K562 (cell line): ENCODE measurements around the gene STAB2. TPM values are rescaled to one million over a fixed set of nuclear protein-coding genes. Genes with fewer than 3 reads are reported as not detected.

Experiments
- ATAC-seq: fragments of 200-7000 bp; cut with Tn5 transposase; 3 replicates; pipeline ENCODE4 v1.9.1; 2020; ENCODE audit warnings: moderate library complexity
- BruUV-seq: library from RNA; stranded (reverse); fragments of 400-500 nt; replicated peaks from 2 replicates; lab custom pipeline; 2021; lab: Mats Ljungman, UMichigan
- CTCF ChIA-PET: fragments of 300-600 bp; formaldehyde crosslinking; extraction: SDS; loops from one replicate; lab custom pipeline; 2021; ENCODE audit warnings: low intra/inter-chr PET ratio; lab: Yijun Ruan, JAX
- POLR2A ChIA-PET: fragments of 300-600, 350-650 bp; sonication (Branson Sonifier 250); formaldehyde crosslinking; extraction: SDS; loops from one replicate; lab custom pipeline; 2021; ENCODE audit warnings: antibody characterized with exemption, inconsistent platforms; lab: Yijun Ruan, JAX
- DNase-seq, 4 experiments: peaks; one replicate each; pipeline versions ENCODE4 v3.0.0 to v3.0.0-alpha.2; 2011 to 2018; ENCODE audit warnings: low spot score in 3 of 4, mixed read lengths in 3 of 4; ENCODE audit errors: extremely low read depth in 1 of 4
- FAIRE-seq: peaks from 2 replicates; lab custom pipeline; 2011; peaks lifted over from hg19 to GRCh38; lab: Jason Lieb, UNC
- H2AFZ ChIP-seq: 2 replicates; pipeline ENCODE4 v1.6.0; 2011; ENCODE audit warnings: low read depth, low read length, control low read depth, inconsistent platforms
- H3K27ac ChIP-seq: fragments of 200-600 bp; 3 replicates; pipeline ENCODE4 v1.8.0; 2011; ENCODE audit warnings: low read depth, mild to moderate bottlenecking, control low read depth, inconsistent platforms, low read length, moderate library complexity, mixed read lengths; ENCODE audit errors: extremely low read depth
- H3K27me3 ChIP-seq, 2 experiments: fragments of 300-600 bp in 1 of 2; 2 replicates in 1 of 2; 3 replicates in 1 of 2; pipeline versions ENCODE4 v1.6.0 to v1.8.0; 2011; ENCODE audit warnings: inconsistent platforms in 2 of 2, low read length in 2 of 2, mild to moderate bottlenecking in 1 of 2, mixed read lengths in 1 of 2, moderate library complexity in 1 of 2; ENCODE audit not compliant: control insufficient read depth in 2 of 2, insufficient read depth in 2 of 2
- H3K36me3 ChIP-seq: fragments of 300-600 bp; 3 replicates; pipeline ENCODE4 v1.8.0; 2011; ENCODE audit warnings: mild to moderate bottlenecking, low read length, inconsistent platforms; ENCODE audit not compliant: control insufficient read depth, insufficient read depth
- H3K4me1 ChIP-seq, 2 experiments: fragments of 200-600 bp in 1 of 2; replicated peaks in 1 of 2; 2 replicates in 1 of 2; 3 replicates in 1 of 2; pipeline versions ENCODE4 v1.5.1 to v1.8.0; 2011; ENCODE audit warnings: inconsistent platforms in 2 of 2, low read length in 2 of 2, mild to moderate bottlenecking in 1 of 2, mixed read lengths in 1 of 2, moderate library complexity in 1 of 2; ENCODE audit not compliant: control insufficient read depth in 2 of 2, insufficient read depth in 2 of 2
- H3K4me2 ChIP-seq: 2 replicates; pipeline ENCODE4 v1.6.1; 2011; ENCODE audit warnings: low read length, control low read depth, inconsistent platforms, mixed read lengths; ENCODE audit not compliant: insufficient read depth
- H3K4me3 ChIP-seq: fragments of 200-600 bp; sonication (generic), shearing (Covaris generic); 2 replicates; pipeline ENCODE4 v1.5.1; 2016; ENCODE audit warnings: control low read depth, inconsistent platforms
- H3K79me2 ChIP-seq: fragments of 200-600 bp; 3 replicates; pipeline ENCODE4 v1.8.0; 2011; ENCODE audit warnings: low read length, inconsistent platforms; ENCODE audit not compliant: control insufficient read depth, insufficient read depth
- H3K9ac ChIP-seq, 2 experiments: 2 replicates each; pipeline versions ENCODE4 v1.6.0 to v1.6.1; 2011; ENCODE audit warnings: low read depth in 2 of 2, low read length in 2 of 2, control low read depth in 1 of 2, inconsistent platforms in 1 of 2, mild to moderate bottlenecking in 1 of 2, mixed read lengths in 1 of 2; ENCODE audit not compliant: insufficient read depth in 1 of 2
- H3K9me1 ChIP-seq: one replicate; pipeline ENCODE4 v1.6.0; 2011; ENCODE audit warnings: inconsistent platforms, mild to moderate bottlenecking, low read length, moderate library complexity; ENCODE audit not compliant: control insufficient read depth, insufficient read depth
- H3K9me3 ChIP-seq: replicated peaks from 2 replicates; pipeline ENCODE4 v1.5.1; 2011; ENCODE audit warnings: low read depth, low read length, inconsistent platforms; ENCODE audit not compliant: control insufficient read depth, insufficient read depth
- H4K20me1 ChIP-seq: replicated peaks from 2 replicates; pipeline ENCODE4 v1.6.1; 2011; ENCODE audit warnings: low read length, inconsistent platforms, mixed read lengths; ENCODE audit not compliant: control insufficient read depth, insufficient read depth
- COPS2 ChIP-seq: fragments of 450-650 bp; conservative IDR thresholded peaks from 2 replicates; pipeline ENCODE4 v1.6.1; 2016; ENCODE audit warnings: mild to moderate bottlenecking, moderate library complexity
- DIDO1 ChIP-seq: fragments of 450-650 bp; IDR thresholded peaks from 2 replicates; pipeline ENCODE4 v1.6.1; 2016; ENCODE audit warnings: low read depth, missing biosample characterization, missing genetic modification characterization
- PHB2 ChIP-seq: fragments of 450-650 bp; IDR thresholded peaks from 2 replicates; pipeline ENCODE4 v1.6.1; 2017; ENCODE audit warnings: low read depth
- ZBTB40 ChIP-seq, 2 experiments: fragments of 450-650 bp in 1 of 2; sonication (generic) in 1 of 2; formaldehyde crosslinking in 1 of 2; IDR thresholded peaks; 2 replicates each; pipeline versions ENCODE4 v1.7.1 to v1.9.0; 2016 to 2022; ENCODE audit warnings: inconsistent platforms in 1 of 2, mild to moderate bottlenecking in 1 of 2, missing genetic modification reagents in 1 of 2
- WGBS: fragments of 100-300 bp; shearing (Covaris generic); methylation state at CpG from one replicate; pipeline ENCODE4 v1.1.6; 2016; ENCODE audit warnings: low coverage, mixed read lengths; ENCODE audit not compliant: insufficient coverage; ENCODE audit errors: missing lambda C conversion rate; 5-methylcytosine and 5-hydroxymethylcytosine counted together
- in situ Hi-C: fragments of 300-500 bp; cut with MboI; formaldehyde crosslinking; loops from 4 replicates; pipeline ENCODE4 v1.15.0; 2018; ENCODE audit warnings: inconsistent platforms, mixed read lengths
- intact Hi-C: fragments of 100-400 bp; cut with micrococcal nuclease; formaldehyde crosslinking; loops from 2 replicates; pipeline ENCODE4 v1.14.2; 2022
- polyA plus RNA-seq, 8 experiments: library from polyadenylated mRNA; depleted of rRNA in 4 of 8; stranded (reverse) in 5 of 8; unstranded in 3 of 8; fragments of >200 nt; fragmentation: Nextera tagmentation in 2 of 8; fragmentation: Illumina TruSeq in 1 of 8; extraction: Ambion mirVana in 2 of 8; extraction: Trizol in 1 of 8; gene quantifications; 2 replicates each; pipeline versions ENCODE4 v1.2.1 to v1.2.3, GENCODE V29; 2011 to 2014; ENCODE audit warnings: inconsistent platforms in 1 of 8, missing spikeins in 1 of 8
- total RNA-seq, 7 experiments: library from RNA; depleted of rRNA in 6 of 7; stranded (reverse); fragments of >200 nt in 6 of 7; fragmentation: Illumina TruSeq in 2 of 7; extraction: Trizol in 2 of 7; gene quantifications; 2 replicates each; pipeline versions ENCODE4 v1.2.1 to v1.2.3, GENCODE V29; 2011 to 2021; ENCODE audit warnings: low replicate concordance in 1 of 7

The STAB2 gene
- total and polyA plus RNA-seq, 9 of the 15 experiments (the other 6 are each of a cell fraction or from before 2014, with no cell fraction given): 0.10 TPM; not detected in 8

GRCh38 chr12:103572312-103573045, 14.6 kb upstream of the STAB2 start:
- no peaks in the 10 kb centered on the region for H3K36me3 ChIP-seq
- no peaks in the 10 kb centered on the region for H4K20me1 ChIP-seq
- CTCF ChIA-PET: no interaction called here
- no peaks in the 10 kb centered on the region for H3K79me2 ChIP-seq
- no peaks in the 10 kb centered on the region; a peak in 2 of 5 replicates for H3K4me1 ChIP-seq
- no peaks in the 10 kb centered on the region for H3K9me3 ChIP-seq
- 2% methylated on average over 4 of the region's 4 CpGs for WGBS
- in situ Hi-C loops (no loop called here), intact Hi-C loops (no loop called here)
- H3K27ac ChIP-seq: no peak overlapping the region
- H3K9ac ChIP-seq: no peak overlapping the region
- TF ChIP-seq COPS2: no peak
- no peak for TF ChIP-seq DIDO1
- TF ChIP-seq PHB2: no peak
- peak; percentile 58; the same call in 1 of the 2 replicates for TF ChIP-seq ZBTB40 (IDR thresholded peaks at IDR 0.05)
- no peak for TF ChIP-seq ZBTB40 (CRISPR knock-in tag; IDR thresholded peaks at IDR 0.05)
- no peak for ATAC-seq
- BruUV-seq: no TSS peak
- no peak for FAIRE-seq
- no peak overlapping the region for H3K4me2 ChIP-seq
- peaks cover 0 to 3% of the 10 kb centered on the region in 2 experiments; a peak in 1 of 5 replicates for H3K27me3 ChIP-seq
- POLR2A ChIA-PET: no interaction called here
- DNase-seq: no peak
- H2AFZ ChIP-seq: no peak overlapping the region
- no peak overlapping the region for H3K4me3 ChIP-seq
- H3K9me1 ChIP-seq: no peaks in the 10 kb centered on the region
